Measurements from ENCODE around the gene PDK2.

The PDK2 gene

DNA sequence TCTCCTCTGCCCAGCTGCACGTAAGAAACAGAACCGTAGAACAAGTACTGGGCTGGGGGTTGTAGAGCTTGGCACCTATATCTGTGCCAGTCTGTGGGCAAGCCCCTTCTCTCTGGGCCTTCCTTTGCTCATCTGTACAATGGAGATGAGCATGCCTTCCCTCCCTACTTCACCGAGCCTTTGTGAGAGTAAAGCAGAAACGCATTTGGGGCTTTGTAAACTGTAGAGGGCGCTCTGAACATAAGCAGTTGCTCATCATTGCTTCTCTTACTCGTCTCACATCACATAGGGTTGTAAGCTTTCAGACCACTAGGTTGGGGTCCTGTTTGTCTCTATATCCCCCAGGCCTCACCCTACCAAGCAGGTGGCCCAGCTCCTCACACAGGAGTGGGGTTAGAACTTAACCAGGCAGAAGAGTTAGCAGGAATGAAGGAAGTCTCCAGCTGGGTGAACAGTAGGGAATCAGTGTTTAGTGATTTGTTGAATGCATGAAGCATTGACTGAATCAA is 19.8 kb downstream of the PDK2 start:
- peak in 19 of 58 donors; percentile 6 to 47 (median 21) for DNase-seq

DNA sequence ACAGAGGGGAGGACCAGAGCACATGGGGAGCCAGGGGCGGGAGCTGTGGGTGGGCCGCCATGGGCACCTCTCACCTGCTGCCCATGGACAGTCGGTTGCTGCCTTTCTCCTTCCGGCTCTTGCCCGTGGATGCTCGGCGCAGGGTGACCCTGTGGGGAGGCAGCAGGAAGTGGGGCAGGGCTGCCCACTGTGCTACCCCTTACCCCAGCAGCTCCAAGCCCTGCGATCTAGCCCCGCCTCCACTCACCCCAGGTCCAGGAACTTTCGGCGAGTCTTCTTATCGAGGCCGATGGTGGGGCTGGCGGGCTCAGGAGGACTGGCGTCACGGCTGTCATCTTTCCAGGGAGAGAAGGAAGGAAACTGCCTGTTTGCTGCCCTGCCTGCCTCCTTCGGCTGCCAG is 20.6 kb downstream of the PDK2 start:
- no peak for DNase-seq

DNA sequence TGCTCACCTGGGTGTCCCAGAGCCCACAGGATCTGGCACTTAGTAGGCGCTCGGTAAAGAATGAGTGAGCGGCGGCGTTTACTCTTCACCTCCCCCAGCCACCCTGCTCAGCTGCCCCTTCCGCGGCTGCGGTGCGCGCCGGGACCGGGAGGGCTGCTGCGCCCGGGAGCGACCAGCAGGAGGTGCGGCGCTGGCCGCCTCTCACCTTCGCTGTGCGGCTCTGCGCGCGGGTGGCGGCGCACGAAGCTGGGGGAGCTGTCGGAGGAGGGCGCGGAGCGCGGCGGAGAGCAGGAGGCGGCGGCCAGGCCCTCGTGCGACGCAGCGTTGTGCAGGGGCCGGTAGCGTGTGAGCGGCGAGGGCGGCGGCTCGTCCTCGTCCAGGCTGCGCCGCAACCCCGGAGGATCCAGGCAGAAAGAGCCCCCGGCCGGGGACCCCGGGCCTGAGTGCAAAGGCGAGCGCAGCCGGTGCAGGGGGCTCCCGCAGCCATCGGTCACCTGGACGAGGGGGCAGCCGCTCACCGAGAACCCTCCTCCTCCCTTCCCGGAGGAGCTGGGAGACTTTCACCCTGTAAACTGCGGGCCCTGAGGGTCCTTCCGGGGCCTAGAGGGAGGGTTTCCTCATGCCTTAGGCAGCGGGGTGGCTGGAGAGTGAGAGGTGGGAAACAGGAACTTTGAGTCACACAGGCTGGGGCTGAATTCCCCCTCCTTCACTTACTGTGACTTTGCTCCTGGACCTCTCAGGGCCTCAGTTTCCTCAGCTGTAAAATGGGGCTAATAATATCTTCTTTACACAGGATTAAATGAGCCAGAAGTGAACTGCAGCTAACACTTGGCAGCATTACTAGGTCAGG is 22.3 kb downstream of the PDK2 start:
- peak in 7 of 58 donors; percentile 12 to 52 (median 24) for DNase-seq

DNA sequence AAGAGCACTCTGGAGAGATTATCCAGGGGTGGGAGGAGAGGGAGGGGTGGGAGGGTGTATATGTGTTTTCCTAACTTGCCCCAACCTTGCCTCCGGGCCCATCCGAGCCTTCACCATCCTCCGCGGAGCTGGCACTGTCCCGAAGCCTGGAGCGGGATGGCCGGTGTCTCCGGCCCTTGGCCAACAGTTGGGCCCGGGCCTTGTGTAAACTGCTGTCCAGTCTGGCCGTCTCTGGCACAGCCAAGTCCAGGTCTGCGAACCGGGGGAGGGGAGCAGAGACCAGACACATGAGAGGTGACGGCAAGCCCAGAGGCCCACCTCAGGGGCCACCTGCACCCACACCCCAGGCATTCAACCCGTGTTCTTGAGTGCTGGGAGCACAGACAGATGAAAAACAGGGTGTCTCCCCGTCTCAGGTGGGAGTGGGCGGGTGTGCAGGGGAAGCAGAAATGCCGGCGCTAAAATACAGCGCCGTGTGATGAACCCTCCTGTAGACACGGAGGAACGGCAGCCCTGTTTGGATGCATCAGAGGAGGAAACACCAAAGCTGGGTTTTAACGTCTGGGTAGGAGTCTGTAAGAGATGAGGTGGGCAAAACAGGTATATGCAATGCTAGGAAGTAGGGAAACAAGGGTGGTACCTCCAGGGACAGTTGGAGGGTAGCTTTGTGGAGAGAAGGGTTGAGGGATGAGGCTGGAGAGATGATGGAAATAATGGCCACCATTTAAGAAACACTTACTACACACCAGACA is 23.1 kb downstream of the PDK2 start:
- peak in 1 of 58 donors; percentile 18 for DNase-seq

DNA sequence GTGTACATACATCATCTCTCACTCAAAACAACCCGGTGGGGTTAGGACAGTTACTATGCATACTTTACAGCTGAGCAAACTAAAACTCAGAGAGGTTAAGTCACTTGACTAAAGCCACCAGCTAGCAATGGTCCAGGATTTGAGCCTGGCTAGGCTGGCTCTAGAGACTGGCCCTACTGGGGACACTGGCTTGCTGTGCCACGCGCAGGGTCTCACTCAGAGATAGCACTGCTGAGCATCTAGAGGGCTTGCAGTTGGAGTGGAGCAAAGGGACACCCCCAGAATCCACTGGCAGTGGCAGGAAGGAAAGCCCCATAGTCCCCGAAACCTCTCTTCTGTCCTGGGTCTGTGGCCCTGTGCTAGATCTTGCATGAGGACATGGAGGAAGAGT is 23.7 kb downstream of the PDK2 start:
- no peak for DNase-seq

DNA sequence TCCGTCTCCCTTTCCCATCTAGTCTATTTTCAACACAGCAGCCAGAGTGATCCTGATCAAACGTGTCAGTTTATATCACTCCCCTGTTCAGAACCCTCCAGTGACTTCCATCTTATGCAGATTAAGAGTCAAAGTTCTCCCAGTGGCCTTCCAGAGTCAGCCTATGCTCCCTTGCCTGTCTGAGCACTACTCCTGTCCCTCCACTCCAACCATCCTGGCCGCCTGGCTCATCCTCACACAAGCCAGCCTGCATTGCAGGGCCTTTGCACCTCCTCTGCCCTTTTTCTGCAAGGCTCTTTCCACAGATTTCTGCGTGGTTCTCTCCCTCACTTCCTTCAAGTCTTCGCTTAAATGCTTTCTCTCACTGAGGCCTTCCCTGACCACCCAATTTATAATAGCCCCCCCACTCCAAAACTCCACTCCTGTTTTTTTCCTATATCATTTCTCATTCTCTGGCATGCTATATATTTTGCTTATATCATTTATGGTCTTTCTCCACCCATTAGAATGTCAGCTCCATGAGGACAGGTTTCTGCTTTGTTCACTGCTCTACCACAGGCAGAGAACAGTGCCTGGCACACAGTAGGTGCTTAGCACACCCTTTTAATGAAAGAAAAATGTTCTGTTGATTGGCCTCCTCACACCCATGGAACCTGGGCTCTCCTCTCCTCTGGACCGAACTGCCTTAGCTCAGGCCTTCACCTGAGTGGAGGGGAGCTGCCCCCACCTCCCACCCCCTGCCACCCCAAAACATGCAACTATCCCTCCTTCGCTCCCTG is 25.5 kb downstream of the PDK2 start:
- DNase-seq, result no peak

DNA sequence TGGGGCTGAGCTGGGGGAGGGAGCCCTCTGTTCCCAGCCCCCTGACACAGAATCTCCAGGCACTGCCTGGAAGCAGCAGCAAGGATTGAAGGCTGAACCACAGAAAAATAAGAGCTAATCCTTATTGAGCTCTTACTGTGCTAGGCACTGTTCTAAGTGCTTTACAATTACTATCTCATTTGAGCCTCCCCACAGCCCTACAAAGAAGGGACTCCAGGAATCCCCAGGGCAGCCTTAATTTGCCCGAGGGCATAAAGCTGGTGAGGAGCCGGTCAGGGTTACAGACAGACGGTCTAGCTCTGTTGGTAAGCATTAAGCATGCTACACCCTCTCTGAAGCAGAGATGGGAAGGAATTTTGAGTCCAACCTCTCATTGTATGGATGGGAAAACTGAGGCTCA is 27.8 kb downstream of the PDK2 start:
- no peak for DNase-seq

DNA sequence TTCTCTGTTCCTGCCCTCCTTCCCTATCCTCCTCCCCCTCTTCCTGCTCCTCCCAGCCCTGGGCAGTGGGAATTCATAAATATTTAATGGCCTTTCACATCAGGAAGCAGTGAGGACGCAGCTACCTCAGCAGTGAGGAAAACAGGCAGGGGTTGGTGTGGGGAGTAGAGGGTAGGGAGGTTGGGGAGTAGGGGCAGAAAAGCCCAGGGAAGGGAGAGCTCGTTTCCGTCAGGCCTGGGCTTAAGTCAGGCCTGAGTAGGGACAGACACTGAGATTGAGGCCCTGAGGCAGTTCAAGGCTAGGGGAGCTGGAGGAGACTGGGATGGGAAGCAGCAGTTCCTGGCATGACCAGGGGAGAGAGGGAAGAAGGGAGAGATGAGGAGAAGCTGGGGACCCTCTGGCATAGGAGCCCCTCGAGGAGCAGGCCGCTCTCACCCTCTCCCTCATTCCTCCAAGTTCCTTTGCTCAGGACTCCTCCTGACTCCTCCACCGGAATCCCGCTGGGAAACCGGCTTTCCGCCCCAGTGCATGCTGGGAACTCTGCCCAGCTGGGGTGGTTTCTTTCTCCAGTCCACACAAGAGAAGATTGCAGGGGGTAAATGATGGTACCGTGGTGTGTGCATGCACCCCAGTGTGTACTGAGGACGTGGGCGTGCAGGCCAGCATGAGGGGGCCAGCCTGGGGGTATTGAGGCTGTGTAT is 28.6 kb downstream of the PDK2 start:
- DNase-seq, result peak in 12 of 58 donors; percentile 4 to 29 (median 16)

DNA sequence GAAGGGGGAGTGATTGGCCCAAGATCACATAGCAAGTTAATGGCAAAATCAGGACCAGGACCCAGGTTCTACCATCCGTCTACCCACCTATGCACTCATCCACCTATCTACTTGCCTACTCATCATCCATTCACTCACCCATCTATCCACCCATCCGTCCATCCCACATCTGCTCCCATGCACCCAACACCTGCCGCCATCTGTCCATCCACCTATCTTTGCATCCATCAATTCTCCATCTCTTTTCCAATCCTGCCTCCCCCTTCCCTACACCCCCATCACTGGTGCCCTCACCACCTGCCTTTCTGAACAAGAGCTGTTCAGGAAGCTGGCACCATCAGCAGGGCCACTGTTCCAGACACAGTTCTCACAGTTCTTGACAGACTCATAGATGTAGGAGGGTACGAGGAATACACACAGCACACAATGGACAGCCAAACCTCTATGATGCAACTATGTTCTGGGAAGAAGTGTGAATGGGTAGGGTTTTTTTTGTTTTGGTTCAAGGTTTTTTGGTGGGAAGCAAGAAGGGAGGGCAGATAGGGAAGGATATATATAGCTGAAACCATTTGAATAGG is 30.4 kb downstream of the PDK2 start:
- peak in 16 of 58 donors; percentile 6 to 69 (median 35) for DNase-seq

DNA sequence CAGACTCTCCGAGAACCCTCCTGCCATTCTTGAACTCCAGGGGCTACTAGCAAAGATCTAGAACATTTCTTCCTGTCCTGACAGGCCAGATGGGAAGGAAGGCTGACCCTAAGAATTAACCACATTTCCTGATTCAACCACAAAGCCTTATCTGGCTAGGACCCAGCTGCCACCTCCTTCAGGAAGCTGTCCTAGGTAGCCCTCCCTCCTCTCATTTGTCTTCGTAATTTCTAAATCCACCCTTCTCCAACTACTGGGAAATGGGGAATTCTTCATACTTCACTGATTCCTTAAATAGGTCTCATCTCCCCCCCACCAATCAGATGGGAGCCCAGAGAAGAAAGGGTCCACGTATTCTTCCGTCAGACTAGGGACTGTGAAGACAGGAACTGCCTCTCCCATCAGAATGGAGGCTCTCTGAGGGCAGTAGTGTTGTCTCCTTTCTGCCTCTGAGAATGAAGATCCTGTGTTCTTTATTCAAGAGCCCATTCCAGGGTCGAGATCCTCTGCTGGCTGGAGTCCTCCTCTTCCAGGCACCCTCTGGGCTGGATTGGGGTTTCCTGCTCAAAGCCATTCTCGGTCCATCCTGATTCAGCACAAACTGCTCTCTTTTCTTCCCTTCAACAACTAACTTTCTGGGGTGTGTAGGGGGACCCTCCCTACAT is 32.7 kb downstream of the PDK2 start:
- DNase-seq, result no peak

DNA sequence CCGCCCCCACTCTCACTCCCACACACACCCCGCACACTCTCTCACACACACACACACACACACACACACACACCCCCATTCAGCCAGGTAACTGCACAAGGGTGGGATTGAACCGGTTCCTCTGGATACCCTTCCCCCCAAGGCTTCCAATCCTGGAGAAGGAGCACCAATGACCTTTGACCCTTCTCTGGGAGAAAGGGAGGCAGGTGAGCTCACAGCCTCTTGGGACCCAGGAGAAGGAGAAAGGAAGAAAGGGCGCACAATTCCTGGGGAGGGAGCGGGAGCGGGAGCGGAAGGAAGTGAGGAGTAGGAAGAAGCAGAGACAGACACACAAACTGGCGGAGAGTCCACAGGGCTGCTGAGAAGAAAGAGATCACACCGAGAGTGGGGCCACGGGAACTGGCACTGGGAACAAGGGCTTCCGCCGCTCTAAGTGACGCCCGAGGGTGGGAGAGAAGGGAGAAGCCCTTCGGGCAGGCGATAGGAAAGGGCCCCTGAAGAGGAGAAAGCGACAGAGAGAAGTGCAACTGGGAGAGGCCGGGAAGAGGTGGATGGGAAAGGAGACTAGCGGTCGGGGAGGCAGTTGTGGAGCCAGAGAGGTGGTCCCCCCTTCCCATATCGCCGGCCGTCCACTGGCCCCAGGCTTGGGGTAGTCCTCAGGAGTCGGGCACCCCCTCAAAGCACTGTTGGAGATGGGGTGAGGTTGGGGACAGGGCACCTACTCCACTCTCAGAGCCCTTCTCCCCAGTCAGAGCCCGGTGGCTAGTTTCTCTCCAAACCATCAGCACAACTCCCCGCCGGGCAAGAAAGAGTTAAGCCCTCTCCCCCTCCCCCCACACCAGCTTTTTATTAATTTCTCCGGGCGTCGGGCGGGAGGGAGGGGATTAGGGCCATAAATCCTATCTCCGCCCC is 33.5 kb downstream of the PDK2 start:
- peak in 9 of 58 donors; percentile 12 to 48 (median 40) for DNase-seq

DNA sequence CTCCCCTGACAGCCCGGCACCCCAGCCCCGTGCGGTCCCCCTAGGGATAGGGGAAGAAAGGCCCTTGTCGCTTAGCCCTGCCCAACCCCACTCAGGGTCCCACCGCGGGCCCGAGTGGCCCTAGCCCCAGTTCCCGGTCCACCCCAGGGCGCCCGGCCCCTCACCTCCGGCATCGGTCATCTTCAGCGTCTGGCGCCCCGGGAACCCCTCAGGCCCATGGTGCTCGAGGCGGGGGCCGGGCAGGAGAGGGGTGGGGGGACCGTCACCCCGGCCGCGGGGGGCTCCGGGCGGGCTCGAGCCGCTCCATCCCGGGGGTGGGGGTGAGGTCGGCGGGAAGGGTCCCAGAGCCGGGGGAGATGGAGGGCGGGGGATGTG is 34.2 kb downstream of the PDK2 start:
- DNase-seq, result peak in 1 of 58 donors; percentile 73

DNA sequence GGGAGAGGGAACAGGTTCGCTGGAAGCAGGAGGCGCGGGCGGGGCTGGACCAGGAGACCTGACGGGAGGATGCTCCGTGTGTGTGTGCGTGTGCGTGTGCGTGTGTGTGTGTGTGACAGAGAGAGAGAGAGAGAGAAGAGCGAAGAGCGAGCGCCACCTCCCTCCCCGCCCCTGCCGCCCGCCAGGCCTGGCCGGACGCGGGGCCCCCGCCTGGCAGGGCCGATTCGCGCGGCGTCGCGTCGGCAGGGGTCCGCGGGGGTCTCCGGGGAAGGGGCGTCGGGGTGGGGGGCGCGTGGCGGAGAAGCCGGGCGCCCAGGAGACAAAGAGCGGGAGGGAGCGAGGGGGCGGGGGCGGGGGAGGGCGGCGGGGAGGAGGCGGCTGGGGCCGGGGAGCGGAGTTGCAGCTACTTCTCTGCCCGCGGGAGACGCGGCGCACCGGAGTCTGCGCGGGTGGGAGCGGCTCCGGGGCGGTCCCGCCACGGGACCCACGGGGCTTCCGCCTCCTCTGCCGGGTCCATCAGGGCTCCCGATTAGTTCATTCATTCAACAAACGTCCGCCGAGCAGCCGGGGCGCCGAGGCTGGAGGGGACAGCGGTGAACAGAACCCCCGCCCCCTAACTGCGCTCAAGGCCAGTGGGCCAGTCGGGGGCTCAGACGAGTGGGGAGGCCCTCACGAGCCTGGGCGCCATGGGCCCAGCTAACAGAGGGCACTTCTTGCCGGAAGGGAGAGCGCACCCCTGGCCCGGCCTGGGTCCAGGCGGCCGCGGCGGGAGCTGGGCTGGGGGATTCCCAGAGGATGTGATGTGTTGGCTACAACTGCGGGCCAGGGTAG is 34.8 kb downstream of the PDK2 start, which contains the start of gene SAMD14:
Gene SAMD14, minus strand, starts transcription at position 433 of the 831 bp plus-strand sequence. CDS start 5,201 bp downstream, outside the sequence.
- DNase-seq, result peak in 15 of 58 donors; percentile 13 to 73 (median 40)

DNA sequence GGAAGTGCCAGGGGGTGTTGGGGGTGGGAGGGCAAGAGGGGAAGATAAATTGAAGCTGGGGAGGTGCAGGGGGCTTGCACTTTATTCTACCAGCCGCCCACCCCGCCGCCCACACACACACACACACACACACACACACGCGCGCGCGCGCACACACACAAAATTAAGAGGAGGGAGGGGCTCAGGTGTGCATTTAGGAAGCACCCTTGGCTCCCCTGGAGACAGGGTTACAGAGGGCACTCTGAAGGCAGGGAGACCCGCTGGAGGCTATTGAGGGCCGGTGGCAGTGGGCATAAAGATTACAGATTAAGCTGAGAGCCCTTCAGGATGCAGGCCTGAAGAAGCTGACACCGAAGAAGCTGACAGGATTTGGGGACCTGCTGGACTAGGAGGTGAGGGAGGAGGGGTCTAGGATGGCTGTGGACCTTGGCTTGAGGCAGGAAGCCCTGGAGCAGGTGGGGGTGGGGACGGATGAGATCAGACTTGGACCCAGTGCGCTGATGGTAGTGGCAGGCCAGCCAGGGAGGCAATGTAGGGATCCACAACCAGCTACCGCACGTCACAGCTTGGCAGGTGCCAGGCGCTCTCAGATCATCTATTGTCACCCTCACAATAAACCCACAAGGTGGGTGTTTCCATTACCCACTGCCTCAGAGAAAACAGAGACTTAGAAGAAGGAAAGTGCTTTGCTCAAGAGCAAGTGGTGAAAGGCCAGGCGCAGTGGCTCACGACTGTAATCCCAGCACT is 35.6 kb downstream of the PDK2 start:
- DNase-seq, result peak in 1 of 58 donors; percentile 11

DNA sequence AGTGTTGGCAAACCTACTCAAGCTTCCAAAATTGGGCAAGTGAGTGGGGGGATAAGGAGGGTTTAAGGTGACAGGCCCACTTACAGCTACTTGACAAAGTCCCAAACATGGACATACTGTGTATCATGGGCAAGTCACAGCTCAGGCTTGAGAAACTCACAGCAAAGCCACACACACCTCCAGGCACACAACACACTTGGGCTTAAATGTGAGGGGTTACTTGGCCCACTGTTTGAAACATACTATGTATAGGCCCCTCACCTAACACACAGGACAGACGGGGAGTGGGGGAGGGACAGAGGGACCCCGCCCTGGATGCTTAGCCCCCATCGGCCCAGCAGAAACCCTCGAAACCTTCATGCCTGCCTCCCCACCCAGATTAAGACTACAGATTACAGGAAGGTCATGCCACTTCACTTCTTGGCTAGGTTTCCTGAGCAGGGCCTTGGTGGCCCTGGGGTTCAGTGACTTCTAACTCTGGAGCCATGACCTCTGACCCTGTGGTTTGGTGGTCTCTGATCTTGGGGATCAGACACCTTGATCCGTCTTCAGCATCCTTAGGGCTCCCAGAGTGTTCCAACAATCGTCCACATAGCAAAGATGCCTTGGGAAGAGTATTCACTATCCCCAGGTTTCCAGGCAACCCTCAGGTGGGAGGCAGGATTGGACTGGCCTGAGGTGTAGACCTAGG is 37.1 kb downstream of the PDK2 start:
- no peak for DNase-seq

All from anterior cingulate cortex (tissue), 58 donors.